B cell (primary cell): ENCODE results near the gene KCND3. TPM values are rescaled to one million over a fixed set of nuclear protein-coding genes. Genes with fewer than 3 reads are reported as not detected.

ENCODE experiments used
- ATAC-seq: fragments of 200-7000 bp; cut with Tn5 transposase; one replicate; pipeline ENCODE4 v1.10.0; 2021; ENCODE audit warnings: low read depth, mild to moderate bottlenecking, moderate number of reproducible peaks, moderate library complexity
- CTCF ChIA-PET: fragments of 350-600 bp; sonication (Branson Sonifier 250); formaldehyde crosslinking; loops from one replicate; lab custom pipeline; 2021; ENCODE audit warnings: antibody characterized with exemption, inconsistent platforms; lab: Charles Lee
- POLR2A ChIA-PET: fragments of 350-600 bp; sonication (Branson Sonifier 250); formaldehyde crosslinking; loops from one replicate; lab custom pipeline; 2021; ENCODE audit warnings: antibody characterized with exemption; lab: Charles Lee
- DNase-seq: peaks from one replicate; pipeline ENCODE4 v3.0.0; 2013
- H2AFZ ChIP-seq: 2 replicates; pipeline ENCODE4 v1.6.1; 2012; ENCODE audit warnings: mild to moderate bottlenecking, low read depth, low read length; ENCODE audit not compliant: insufficient read depth, poor library complexity, severe bottlenecking
- H3K27ac ChIP-seq, 2 donors: 1 replicate in 1 of 2; 2 replicates in 1 of 2; pipeline ENCODE4 v1.5.1; 2012 to 2013; ENCODE audit warnings: low read length in 2 of 2, mild to moderate bottlenecking in 2 of 2, moderate library complexity in 1 of 2
- H3K27me3 ChIP-seq, 4 experiments: fragments of 200-600 bp in 1 of 4; sonication (generic) in 1 of 4; replicated peaks in 1 of 4; 1 replicate in 2 of 4; 2 replicates in 2 of 4; pipeline versions ENCODE4 v1.6.1 to v1.7.0; 2013 to 2016; ENCODE audit warnings: low read length in 3 of 4, mild to moderate bottlenecking in 2 of 4, mixed read lengths in 1 of 4, moderate library complexity in 1 of 4; ENCODE audit not compliant: insufficient read depth in 4 of 4, control insufficient read depth in 3 of 4; ENCODE audit errors: control extremely low read depth in 1 of 4
- H3K36me3 ChIP-seq, 2 experiments: replicated peaks in 1 of 2; 1 replicate in 1 of 2; 2 replicates in 1 of 2; pipeline versions ENCODE4 v1.6.1 to v1.7.1; 2013; ENCODE audit warnings: low read length in 1 of 2; ENCODE audit not compliant: insufficient read depth in 2 of 2, control insufficient read depth in 1 of 2; ENCODE audit errors: control extremely low read depth in 1 of 2, extremely low read depth in 1 of 2
- H3K4me1 ChIP-seq, 2 donors: fragments of 200-600 bp in 1 of 2; sonication (generic) in 1 of 2; 1 replicate in 1 of 2; 2 replicates in 1 of 2; pipeline versions ENCODE4 v1.5.1 to v1.6.1; 2013 to 2017; ENCODE audit warnings: low read length in 2 of 2; ENCODE audit not compliant: control insufficient read depth in 2 of 2, insufficient read depth in 2 of 2
- H3K4me2 ChIP-seq: replicated peaks from 2 replicates; pipeline ENCODE3; 2012; ENCODE audit warnings: mild to moderate bottlenecking, low read depth, low read length; ENCODE audit not compliant: poor library complexity, severe bottlenecking
- H3K4me3 ChIP-seq, 5 experiments: fragments of 200-600 bp in 1 of 5; sonication (generic) in 1 of 5; 1 replicate in 3 of 5; 2 replicates in 2 of 5; pipeline versions ENCODE4 v1.5.1 to v1.7.0; 2011 to 2016; ENCODE audit warnings: low read length in 4 of 5, mild to moderate bottlenecking in 4 of 5, low read depth in 2 of 5, control low read depth in 1 of 5, moderate library complexity in 1 of 5; ENCODE audit not compliant: insufficient read depth in 1 of 5; ENCODE audit errors: control extremely low read depth in 1 of 5, extremely low read depth in 1 of 5
- H3K79me2 ChIP-seq: fragments of 200-600 bp; sonication (generic); one replicate; pipeline ENCODE4 v1.6.0; 2016; ENCODE audit warnings: low read length; ENCODE audit not compliant: control insufficient read depth, insufficient read depth
- H3K9ac ChIP-seq: fragments of 200-600 bp; sonication (generic); 2 replicates; pipeline ENCODE4 v1.6.1; 2017; ENCODE audit warnings: mild to moderate bottlenecking, low read length, moderate library complexity
- H3K9me3 ChIP-seq, 3 donors: one replicate each; pipeline versions ENCODE4 v1.6.1 to v1.7.1; 2013; ENCODE audit warnings: low read length in 2 of 3; ENCODE audit not compliant: control insufficient read depth in 2 of 3, insufficient read depth in 1 of 3; ENCODE audit errors: control extremely low read depth in 1 of 3
- H4K20me1 ChIP-seq: 2 replicates; pipeline ENCODE4 v1.6.0; 2012; ENCODE audit warnings: mild to moderate bottlenecking, low read length; ENCODE audit not compliant: insufficient read depth, control insufficient read depth, poor library complexity, severe bottlenecking
- H3K27ac Mint-ChIP-seq: one replicate; pipeline ENCODE4 v1.8.0; 2021; ENCODE audit warnings: mixed read lengths
- H3K27me3 Mint-ChIP-seq: one replicate; pipeline ENCODE4 v1.8.0; 2021; ENCODE audit warnings: mixed read lengths
- H3K4me1 Mint-ChIP-seq: one replicate; pipeline ENCODE4 v1.8.0; 2021; ENCODE audit warnings: mixed read lengths
- H3K4me3 Mint-ChIP-seq: one replicate; pipeline ENCODE4 v1.8.0; 2021; ENCODE audit warnings: mixed read lengths
- H3K9me3 Mint-ChIP-seq: one replicate; pipeline ENCODE4 v1.8.0; 2022; ENCODE audit warnings: mixed read lengths; ENCODE audit not compliant: insufficient read depth
- EZH2 ChIP-seq: IDR thresholded peaks from 2 replicates; pipeline ENCODE4 v1.6.1; 2012; ENCODE audit warnings: borderline replicate concordance, low read depth, mild to moderate bottlenecking, moderate library complexity, low read length; ENCODE audit not compliant: insufficient read depth, poor library complexity, severe bottlenecking
- WGBS: methylation state at CpG from one replicate; pipeline ENCODE4 v1.1.5; 2013; ENCODE audit warnings: missing lambda C conversion rate; ENCODE audit not compliant: insufficient coverage; 5-methylcytosine and 5-hydroxymethylcytosine counted together
- intact Hi-C: fragments of 100-400 bp; cut with micrococcal nuclease; formaldehyde crosslinking; loops from one replicate; pipeline ENCODE4 v1.10.0; 2022
- polyA plus RNA-seq: library from polyadenylated mRNA; depleted of rRNA; stranded (reverse); fragments of >200 nt; gene quantifications from 2 replicates; pipeline ENCODE4 v1.2.3, GENCODE V29; 2012
- total RNA-seq, 2 donors: library from RNA; stranded (reverse); fragments of 120-200 nt in 1 of 2; gene quantifications; 1 replicate in 1 of 2; 2 replicates in 1 of 2; pipeline versions ENCODE4 v1.2.3 to v1.2.4, GENCODE V29; 2013 to 2022
- TF ChIP-seq, protein P1 (sequence below): fragments of 200-600 bp; IDR thresholded peaks from one replicate; pipeline ENCODE4 v1.8.0; 2022; ENCODE audit warnings: antibody characterized with exemption, mild to moderate bottlenecking

Gene KCND3
- total and polyA plus RNA-seq, 2 donors (not counting 1 experiment from before 2014, with no cell fraction given): 0.07 TPM; not detected in 1

DNA sequence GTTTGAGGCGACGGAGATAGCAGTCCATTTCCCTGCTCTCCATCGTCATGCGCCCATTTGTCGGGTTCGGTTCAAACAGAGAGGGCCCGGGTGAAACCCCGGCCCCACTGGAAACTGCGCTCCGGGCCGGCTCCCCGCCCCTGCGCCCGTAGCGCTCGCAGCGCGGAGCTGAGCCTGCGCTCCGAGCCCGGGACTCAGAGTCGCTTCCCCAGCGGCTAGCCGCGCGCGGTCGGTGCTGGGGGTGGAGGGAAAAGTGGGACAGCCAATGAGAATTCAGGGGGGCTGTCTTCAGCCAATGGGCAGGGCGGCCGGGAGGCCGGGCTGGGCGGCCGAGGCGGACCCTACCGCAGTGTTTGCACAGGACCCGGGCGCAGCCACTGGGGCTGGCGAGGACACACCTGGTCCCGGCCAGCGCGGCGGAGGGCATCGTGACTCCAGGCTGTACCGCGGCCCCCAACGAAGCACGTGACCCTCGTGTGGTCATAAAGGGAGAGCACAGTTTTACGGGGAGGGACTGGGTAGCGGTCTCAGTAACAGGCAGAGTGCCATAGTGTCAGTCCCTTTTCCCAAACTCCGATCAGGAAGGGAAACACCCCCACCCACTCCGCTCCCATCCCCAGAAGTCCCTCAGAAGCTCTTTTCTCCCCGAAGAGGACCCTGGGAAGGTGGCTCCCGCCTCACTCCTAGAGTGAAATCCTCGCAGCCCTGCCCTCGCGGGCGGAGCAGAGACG lies 250.1 kb downstream of the KCND3 start, which contains the start of gene INKA2:
Gene INKA2 (minus strand): TSS at position 202 of the 731 bp plus-strand sequence. CDS start 153 bp downstream, at position 49.
- Mint-ChIP-seq H3K27ac (peak within 1 kb of the TSS; percentile 91), H3K4me3 (peak within 1 kb of the TSS; percentile 97), H3K4me1 (peaks cover 23% of the 10 kb centered on the region), H3K27me3 (peaks cover 6% of the 10 kb centered on the region), H3K9me3 (no peaks in the 10 kb centered on the region)
- ChIA-PET POLR2A (interaction anchor here (0.6 to 2.7 kb wide), 8 partner anchors 16 to 790 kb away, joined by 3 to 18 read pairs (median 4); partner anchors contain the start of gene DDX20), CTCF (interaction anchor here (0.7 to 5.0 kb wide), 10 partner anchors 8 to 257 kb away, joined by 3 to 66 read pairs (median 7); no protein-coding TSS in a partner anchor)
- H3K79me2 ChIP-seq: no peaks in the 10 kb centered on the region
- WGBS: under 1% methylated on average over 58 of the region's 59 CpGs
- intact Hi-C loops: loop anchor here (1.0 to 2.0 kb wide), 5 partner anchors 16 to 231 kb away; partner anchors contain the start of genes DDX20 and RAP1A
- H3K27ac ChIP-seq: peak within 1 kb of the TSS; percentile 60 to 73
- H3K4me3 ChIP-seq: peak within 1 kb of the TSS; percentile 67 to 81 (median 72)
- H3K9me3 ChIP-seq: no peaks in the 10 kb centered on the region
- peaks cover 0 to 39% (median 15%) of the 10 kb centered on the region in 4 experiments for H3K27me3 ChIP-seq
- H3K9ac ChIP-seq: peak within 1 kb of the TSS; percentile 69
- H3K36me3 ChIP-seq: no peaks in the 10 kb centered on the region
- DNase-seq: peak; percentile 89
- TF ChIP-seq EZH2: no peak
- TF ChIP-seq, protein P1, sequence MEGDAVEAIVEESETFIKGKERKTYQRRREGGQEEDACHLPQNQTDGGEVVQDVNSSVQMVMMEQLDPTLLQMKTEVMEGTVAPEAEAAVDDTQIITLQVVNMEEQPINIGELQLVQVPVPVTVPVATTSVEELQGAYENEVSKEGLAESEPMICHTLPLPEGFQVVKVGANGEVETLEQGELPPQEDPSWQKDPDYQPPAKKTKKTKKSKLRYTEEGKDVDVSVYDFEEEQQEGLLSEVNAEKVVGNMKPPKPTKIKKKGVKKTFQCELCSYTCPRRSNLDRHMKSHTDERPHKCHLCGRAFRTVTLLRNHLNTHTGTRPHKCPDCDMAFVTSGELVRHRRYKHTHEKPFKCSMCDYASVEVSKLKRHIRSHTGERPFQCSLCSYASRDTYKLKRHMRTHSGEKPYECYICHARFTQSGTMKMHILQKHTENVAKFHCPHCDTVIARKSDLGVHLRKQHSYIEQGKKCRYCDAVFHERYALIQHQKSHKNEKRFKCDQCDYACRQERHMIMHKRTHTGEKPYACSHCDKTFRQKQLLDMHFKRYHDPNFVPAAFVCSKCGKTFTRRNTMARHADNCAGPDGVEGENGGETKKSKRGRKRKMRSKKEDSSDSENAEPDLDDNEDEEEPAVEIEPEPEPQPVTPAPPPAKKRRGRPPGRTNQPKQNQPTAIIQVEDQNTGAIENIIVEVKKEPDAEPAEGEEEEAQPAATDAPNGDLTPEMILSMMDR: no peak
- peak; percentile 75 for ATAC-seq
- peaks cover 15 to 25% of the 10 kb centered on the region in 2 donors for H3K4me1 ChIP-seq
- peak within 1 kb of the TSS; percentile 89 for H2AFZ ChIP-seq
- no peaks in the 10 kb centered on the region for H4K20me1 ChIP-seq
- H3K4me2 ChIP-seq: peak within 1 kb of the TSS; percentile 96
